HG03175 (cell line): ENCODE measurements around the gene NUMB.

Experiments used
- ATAC-seq: cut with Tn5 transposase; IDR thresholded peaks from one replicate; pipeline ENCODE4 v1.9.1; 2021; ENCODE audit warnings: mild to moderate bottlenecking, moderate library complexity; ENCODE audit not compliant: unreplicated experiment

NUMB gene

GRCh38 chr14:73248108-73248868 is 210.1 kb downstream of the NUMB start:
- ATAC-seq: peak; percentile 53

- no peak for ATAC-seq
Measured at GRCh38 chr14:73246387-73247150, 211.8 kb downstream of the NUMB start.

GRCh38 chr14:73245480-73246325 is 212.6 kb downstream of the NUMB start:
- peak; percentile 56 for ATAC-seq

GRCh38 chr14:73244541-73245290 is 213.6 kb downstream of the NUMB start:
- no peak for ATAC-seq

- ATAC-seq: no peak
Measured at GRCh38 chr14:73243748-73244147, 214.6 kb downstream of the NUMB start.

GRCh38 chr14:73243341-73243740 is 215.0 kb downstream of the NUMB start:
- no peak for ATAC-seq

GRCh38 chr14:73242357-73242901 is 215.9 kb downstream of the NUMB start:
- ATAC-seq: no peak

GRCh38 chr14:73241481-73242165 is 216.7 kb downstream of the NUMB start:
- ATAC-seq: no peak

- ATAC-seq: no peak
Measured at GRCh38 chr14:73240816-73241480, 217.4 kb downstream of the NUMB start.

- ATAC-seq: no peak
Measured at GRCh38 chr14:73239393-73240241, 218.7 kb downstream of the NUMB start.

GRCh38 chr14:73238941-73239340 is 219.4 kb downstream of the NUMB start:
- ATAC-seq: no peak

GRCh38 chr14:73238424-73238852 is 219.9 kb downstream of the NUMB start:
- ATAC-seq: no peak

- no peak for ATAC-seq
Measured at GRCh38 chr14:73237786-73238423, 220.4 kb downstream of the NUMB start.

GRCh38 chr14:73237219-73237785 is 221.0 kb downstream of the NUMB start, which contains the start of gene PAPLN:
Gene PAPLN, plus strand, starts transcription at chr14:73237506. Its CDS starts 2,273 bp downstream, at chr14:73239779.
- no peak for ATAC-seq

GRCh38 chr14:73236752-73237218 is 221.6 kb downstream of the NUMB start:
- no peak for ATAC-seq

- ATAC-seq: no peak
Measured at GRCh38 chr14:73236157-73236556, 222.2 kb downstream of the NUMB start.

- no peak for ATAC-seq
Measured at GRCh38 chr14:73235531-73236155, 222.7 kb downstream of the NUMB start.
